ENCODE data around the gene TACC3.

The TACC3 gene

DNA sequence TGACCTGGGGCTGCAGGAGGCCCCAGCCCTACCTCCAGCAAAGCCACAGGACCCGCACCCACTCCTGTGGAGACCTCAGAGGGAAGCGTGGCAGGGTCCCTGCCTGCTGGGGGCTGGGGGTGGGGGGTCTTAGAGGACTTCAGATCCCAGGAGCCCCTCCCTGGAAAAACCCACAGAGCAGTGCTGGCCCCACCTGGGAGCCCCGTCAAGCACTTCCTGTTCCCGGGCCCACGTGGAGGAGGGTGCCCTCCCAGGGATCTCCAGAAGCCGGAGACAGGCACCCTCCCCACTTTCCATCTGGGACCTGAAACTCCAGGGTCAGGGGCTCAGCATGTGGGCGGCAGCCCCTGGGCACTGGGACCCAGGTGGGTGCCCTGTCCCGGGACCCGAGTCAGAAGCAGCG, 32.0 kb downstream of the TACC3 start:
- no peaks in the 10 kb centered on the region for H3K9me3 ChIP-seq (ENCODE audit: control extremely low read depth in 1 of 5, control insufficient read depth in 4 of 5, insufficient read depth in 2 of 5, low read depth in 1 of 5, low read length in 4 of 5)
- no peak overlapping the region for H3K27ac ChIP-seq (ENCODE audit: insufficient read depth in 1 of 2, low read depth in 1 of 2, low read length in 2 of 2, poor library complexity in 1 of 2, severe bottlenecking in 2 of 2)
- no peak overlapping the region for H3K4me3 ChIP-seq (ENCODE audit: control insufficient read depth in 1 of 7, extremely low read depth in 1 of 7, insufficient read depth in 4 of 7, low read depth in 2 of 7, low read length in 6 of 7)
- H3K4me1 ChIP-seq (ENCODE audit: control extremely low read depth in 1 of 4, control insufficient read depth in 4 of 4, insufficient read depth in 4 of 4, low read length in 3 of 4), result peaks cover 0 to 69% (median 60%) of the 10 kb centered on the region in 4 experiments
- no peaks in the 10 kb centered on the region for H3K27me3 ChIP-seq (replicated peaks in 2 of 5; ENCODE audit: control insufficient read depth in 4 of 5, insufficient read depth in 5 of 5, low read length in 4 of 5)
- CTCF ChIA-PET, result interaction anchor here (0.8 to 3.2 kb wide), 2 partner anchors 56 to 152 kb away, joined by 3 to 23 read pairs; no protein-coding TSS in a partner anchor
- POLR2A ChIA-PET, result no interaction called here
- DNase-seq, result no peak
- no peaks in the 10 kb centered on the region for H3K36me3 ChIP-seq (ENCODE audit: control insufficient read depth in 4 of 4, insufficient read depth in 4 of 4, low read length in 3 of 4)
- 59% methylated on average over 7 of the region's 10 CpGs for WGBS (ENCODE audit: insufficient coverage)

DNA sequence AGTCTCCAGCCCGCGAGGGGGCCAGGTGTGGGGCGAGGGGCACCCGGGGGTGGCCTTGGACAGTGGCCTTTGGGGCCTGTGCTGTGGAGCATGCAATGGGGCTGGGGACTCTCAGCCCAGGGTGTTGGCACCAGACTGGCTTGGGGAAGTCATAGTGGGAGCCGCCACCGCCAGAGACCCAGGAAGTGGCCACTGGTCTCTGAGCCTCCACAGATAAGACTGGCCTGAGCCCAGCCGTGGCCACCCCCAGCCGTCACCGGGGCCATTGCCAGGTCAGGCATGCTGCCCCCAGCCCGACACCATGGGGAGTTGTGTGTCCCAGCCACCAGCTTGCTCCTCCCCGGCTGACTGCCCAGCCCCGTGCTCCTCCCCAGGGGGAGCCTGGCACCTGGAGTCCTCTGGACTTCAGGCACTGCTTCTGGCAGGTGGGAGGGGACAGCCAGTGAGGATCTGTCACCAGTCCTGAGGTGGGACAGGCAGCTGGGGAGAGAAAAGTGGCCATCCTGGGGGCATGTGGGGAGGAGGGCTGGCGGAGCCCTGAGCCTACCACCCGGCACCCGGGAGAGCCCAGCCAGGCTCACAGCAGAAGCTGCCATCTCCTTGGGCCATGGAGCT, 32.5 kb downstream of the TACC3 start:
- Histone ChIP-seq H3K4me3 (ENCODE audit: control insufficient read depth in 1 of 7, extremely low read depth in 1 of 7, insufficient read depth in 4 of 7, low read depth in 2 of 7, low read length in 6 of 7) (no peak overlapping the region), H3K9me3 (ENCODE audit: control extremely low read depth in 1 of 5, control insufficient read depth in 4 of 5, insufficient read depth in 2 of 5, low read depth in 1 of 5, low read length in 4 of 5) (no peaks in the 10 kb centered on the region), H3K27me3 (replicated peaks in 2 of 5; ENCODE audit: control insufficient read depth in 4 of 5, insufficient read depth in 5 of 5, low read length in 4 of 5) (no peaks in the 10 kb centered on the region), H3K36me3 (ENCODE audit: control insufficient read depth in 4 of 4, insufficient read depth in 4 of 4, low read length in 3 of 4) (no peaks in the 10 kb centered on the region), H3K4me1 (ENCODE audit: control extremely low read depth in 1 of 4, control insufficient read depth in 4 of 4, insufficient read depth in 4 of 4, low read length in 3 of 4) (peaks cover 0 to 66% (median 58%) of the 10 kb centered on the region in 4 experiments), H3K27ac (ENCODE audit: insufficient read depth in 1 of 2, low read depth in 1 of 2, low read length in 2 of 2, poor library complexity in 1 of 2, severe bottlenecking in 2 of 2) (no peak overlapping the region)
- CTCF ChIA-PET, result interaction anchor here (1.6 to 3.2 kb wide), 2 partner anchors 33 to 56 kb away, joined by 3 to 23 read pairs; no protein-coding TSS in a partner anchor
- DNase-seq, result no peak
- POLR2A ChIA-PET, result no interaction called here
- WGBS (ENCODE audit: insufficient coverage), result 93% methylated on average over 15 of the region's 15 CpGs

DNA sequence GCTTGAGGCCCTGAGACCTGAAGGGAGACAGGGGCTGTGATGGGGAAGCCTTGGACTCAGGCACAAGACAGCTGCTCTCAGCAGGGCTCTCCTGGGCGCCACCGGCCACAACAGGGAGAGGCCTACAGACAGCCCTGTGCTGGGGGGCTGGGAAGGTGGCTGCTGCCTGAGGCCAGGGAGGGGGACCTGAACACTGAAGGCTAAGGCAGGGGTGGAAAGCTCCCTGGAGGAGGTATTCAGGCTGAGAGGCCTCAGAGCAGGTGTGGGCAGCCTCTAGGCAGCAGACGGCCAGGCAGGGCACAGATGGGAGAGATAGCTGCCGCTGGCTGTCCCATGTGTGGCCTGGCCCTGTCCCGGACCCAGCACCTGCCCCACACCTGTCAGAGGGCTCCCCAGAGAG, 33.0 kb downstream of the TACC3 start:
- WGBS (ENCODE audit: insufficient coverage), result 84% methylated on average over 5 of the region's 5 CpGs
- CTCF ChIA-PET, result interaction anchor here (1.4 to 3.2 kb wide), 5 partner anchors 9 to 145 kb away, joined by 3 to 23 read pairs (median 8); no protein-coding TSS in a partner anchor
- H3K27me3 ChIP-seq (replicated peaks in 2 of 5; ENCODE audit: control insufficient read depth in 4 of 5, insufficient read depth in 5 of 5, low read length in 4 of 5), result no peaks in the 10 kb centered on the region
- H3K27ac ChIP-seq (ENCODE audit: insufficient read depth in 1 of 2, low read depth in 1 of 2, low read length in 2 of 2, poor library complexity in 1 of 2, severe bottlenecking in 2 of 2), result no peak overlapping the region
- POLR2A ChIA-PET, result no interaction called here
- peaks cover 0 to 65% (median 58%) of the 10 kb centered on the region in 4 experiments for H3K4me1 ChIP-seq (ENCODE audit: control extremely low read depth in 1 of 4, control insufficient read depth in 4 of 4, insufficient read depth in 4 of 4, low read length in 3 of 4)
- no peaks in the 10 kb centered on the region for H3K9me3 ChIP-seq (ENCODE audit: control extremely low read depth in 1 of 5, control insufficient read depth in 4 of 5, insufficient read depth in 2 of 5, low read depth in 1 of 5, low read length in 4 of 5)
- no peaks in the 10 kb centered on the region for H3K36me3 ChIP-seq (ENCODE audit: control insufficient read depth in 4 of 4, insufficient read depth in 4 of 4, low read length in 3 of 4)
- no peak for DNase-seq
- no peak overlapping the region for H3K4me3 ChIP-seq (ENCODE audit: control insufficient read depth in 1 of 7, extremely low read depth in 1 of 7, insufficient read depth in 4 of 7, low read depth in 2 of 7, low read length in 6 of 7)

DNA sequence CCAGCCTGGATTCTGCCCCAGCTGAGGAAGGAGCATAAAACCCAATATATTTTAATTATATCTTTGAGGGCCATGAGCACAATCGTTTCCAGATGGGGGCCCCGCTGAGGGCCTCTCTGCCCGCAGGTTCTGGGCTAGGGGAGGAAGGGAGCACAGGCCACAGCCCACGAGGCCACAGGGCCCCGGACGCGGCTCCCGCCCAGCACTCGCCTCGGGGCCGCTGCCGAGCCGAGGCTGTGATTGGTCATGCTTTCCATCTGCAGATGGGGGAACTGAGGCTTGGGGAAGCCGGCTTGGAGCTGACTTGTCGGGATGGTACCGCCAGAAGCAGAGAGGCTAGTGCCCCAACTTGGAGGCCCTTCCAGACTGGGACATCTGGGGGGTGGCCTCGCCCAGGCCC, 34.0 kb downstream of the TACC3 start:
- no peak for DNase-seq
- H3K36me3 ChIP-seq (ENCODE audit: control insufficient read depth in 4 of 4, insufficient read depth in 4 of 4, low read length in 3 of 4), result no peaks in the 10 kb centered on the region
- H3K9me3 ChIP-seq (ENCODE audit: control extremely low read depth in 1 of 5, control insufficient read depth in 4 of 5, insufficient read depth in 2 of 5, low read depth in 1 of 5, low read length in 4 of 5), result no peaks in the 10 kb centered on the region
- no peak overlapping the region for H3K27ac ChIP-seq (ENCODE audit: insufficient read depth in 1 of 2, low read depth in 1 of 2, low read length in 2 of 2, poor library complexity in 1 of 2, severe bottlenecking in 2 of 2)
- POLR2A ChIA-PET, result no interaction called here
- no peaks in the 10 kb centered on the region for H3K27me3 ChIP-seq (replicated peaks in 2 of 5; ENCODE audit: control insufficient read depth in 4 of 5, insufficient read depth in 5 of 5, low read length in 4 of 5)
- H3K4me3 ChIP-seq (ENCODE audit: control insufficient read depth in 1 of 7, extremely low read depth in 1 of 7, insufficient read depth in 4 of 7, low read depth in 2 of 7, low read length in 6 of 7), result no peak overlapping the region
- CTCF ChIA-PET, result interaction anchor here (1.4 to 3.2 kb wide), 5 partner anchors 10 to 144 kb away, joined by 3 to 23 read pairs (median 8); no protein-coding TSS in a partner anchor
- H3K4me1 ChIP-seq (ENCODE audit: control extremely low read depth in 1 of 4, control insufficient read depth in 4 of 4, insufficient read depth in 4 of 4, low read length in 3 of 4), result peaks cover 0 to 71% (median 65%) of the 10 kb centered on the region in 4 experiments
- 81% methylated on average over 14 of the region's 17 CpGs for WGBS (ENCODE audit: insufficient coverage)

DNA sequence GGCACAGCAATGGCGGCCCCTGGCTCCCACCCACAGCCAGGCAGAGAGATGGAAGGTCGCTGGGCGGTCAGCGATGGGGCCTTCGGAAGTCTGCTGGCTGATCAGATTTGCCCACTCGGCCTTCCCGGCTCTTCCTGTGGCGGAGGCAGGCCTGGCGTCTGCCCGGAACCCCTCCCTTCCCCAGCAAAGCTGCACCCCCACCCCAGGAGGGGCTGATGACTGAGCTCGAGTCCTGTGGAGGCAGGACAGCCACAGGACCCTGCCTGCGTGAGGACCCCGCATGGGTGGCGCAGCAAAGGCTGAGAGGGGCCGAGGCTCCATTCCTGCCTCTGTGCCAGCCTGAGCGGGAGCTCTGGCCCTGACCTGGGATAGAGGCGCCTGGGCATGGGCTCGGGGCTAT, 34.8 kb downstream of the TACC3 start:
- DNase-seq, result no peak
- Histone ChIP-seq H3K4me3 (ENCODE audit: control insufficient read depth in 1 of 7, extremely low read depth in 1 of 7, insufficient read depth in 4 of 7, low read depth in 2 of 7, low read length in 6 of 7) (no peak overlapping the region), H3K27ac (ENCODE audit: insufficient read depth in 1 of 2, low read depth in 1 of 2, low read length in 2 of 2, poor library complexity in 1 of 2, severe bottlenecking in 2 of 2) (no peak overlapping the region), H3K36me3 (ENCODE audit: control insufficient read depth in 4 of 4, insufficient read depth in 4 of 4, low read length in 3 of 4) (no peaks in the 10 kb centered on the region), H3K9me3 (ENCODE audit: control extremely low read depth in 1 of 5, control insufficient read depth in 4 of 5, insufficient read depth in 2 of 5, low read depth in 1 of 5, low read length in 4 of 5) (no peaks in the 10 kb centered on the region), H3K4me1 (ENCODE audit: control extremely low read depth in 1 of 4, control insufficient read depth in 4 of 4, insufficient read depth in 4 of 4, low read length in 3 of 4) (peaks cover 0 to 73% (median 64%) of the 10 kb centered on the region in 4 experiments), H3K27me3 (replicated peaks in 2 of 5; ENCODE audit: control insufficient read depth in 4 of 5, insufficient read depth in 5 of 5, low read length in 4 of 5) (no peaks in the 10 kb centered on the region)
- 71% methylated on average over 9 of the region's 18 CpGs for WGBS (ENCODE audit: insufficient coverage)
- POLR2A ChIA-PET, result no interaction called here
- CTCF ChIA-PET, result interaction anchor here (0.6 to 3.2 kb wide), 6 partner anchors 8 to 85 kb away, joined by 3 to 23 read pairs (median 8); no protein-coding TSS in a partner anchor

DNA sequence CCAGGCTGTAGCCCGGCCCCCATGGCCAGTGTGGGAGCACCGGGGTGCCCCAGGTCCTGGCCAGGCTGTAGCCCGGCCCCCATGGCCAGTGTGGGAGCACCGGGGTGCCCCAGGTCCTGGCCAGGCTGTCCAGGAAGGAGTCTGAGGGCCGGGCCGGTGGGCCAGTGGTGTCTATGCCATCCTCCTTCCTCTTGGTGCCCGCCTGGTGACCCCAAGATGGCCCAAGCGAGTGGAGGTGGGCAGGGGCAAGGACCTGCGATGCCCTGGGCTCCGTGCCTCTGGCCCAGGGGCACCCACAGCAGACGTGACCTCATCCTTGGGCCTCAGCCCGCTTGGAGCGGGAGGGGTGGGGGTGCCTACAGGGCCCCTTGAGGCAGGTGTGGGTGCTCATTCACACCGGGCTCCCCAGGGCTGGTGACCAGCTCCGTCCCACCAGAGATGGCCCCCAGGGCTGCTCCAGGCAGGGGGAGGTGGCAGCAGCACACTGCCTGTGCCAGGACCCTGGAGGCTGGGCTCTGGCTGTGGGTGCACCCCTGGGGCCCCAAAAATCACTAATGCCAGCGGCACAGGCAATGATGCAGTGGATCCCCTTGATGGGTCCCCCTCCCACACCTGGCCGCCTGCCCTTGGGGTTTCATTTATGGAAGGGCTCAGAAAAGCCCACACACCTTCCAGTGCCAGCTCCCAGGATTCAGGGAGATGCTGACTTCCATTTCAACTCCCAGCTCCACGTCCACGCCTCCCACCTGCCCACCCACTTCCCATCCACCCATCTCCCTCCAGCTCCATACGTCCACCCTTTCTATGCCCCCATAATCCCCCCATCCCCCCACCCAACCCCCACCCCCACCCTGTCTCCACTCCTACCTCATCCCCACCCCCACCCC, 35.8 kb downstream of the TACC3 start:
- no peak for DNase-seq
- CTCF ChIA-PET, result interaction anchor here (0.6 to 3.7 kb wide), 6 partner anchors 8 to 86 kb away, joined by 3 to 18 read pairs (median 3); no protein-coding TSS in a partner anchor
- H3K9me3 ChIP-seq (ENCODE audit: control extremely low read depth in 1 of 5, control insufficient read depth in 4 of 5, insufficient read depth in 2 of 5, low read depth in 1 of 5, low read length in 4 of 5), result no peaks in the 10 kb centered on the region
- 89% methylated on average over 15 of the region's 20 CpGs for WGBS (ENCODE audit: insufficient coverage)
- no peak overlapping the region for H3K27ac ChIP-seq (ENCODE audit: insufficient read depth in 1 of 2, low read depth in 1 of 2, low read length in 2 of 2, poor library complexity in 1 of 2, severe bottlenecking in 2 of 2)
- H3K36me3 ChIP-seq (ENCODE audit: control insufficient read depth in 4 of 4, insufficient read depth in 4 of 4, low read length in 3 of 4), result no peaks in the 10 kb centered on the region
- H3K27me3 ChIP-seq (replicated peaks in 2 of 5; ENCODE audit: control insufficient read depth in 4 of 5, insufficient read depth in 5 of 5, low read length in 4 of 5), result no peaks in the 10 kb centered on the region
- POLR2A ChIA-PET, result no interaction called here
- H3K4me1 ChIP-seq (ENCODE audit: control extremely low read depth in 1 of 4, control insufficient read depth in 4 of 4, insufficient read depth in 4 of 4, low read length in 3 of 4), result peaks cover 0 to 63% (median 53%) of the 10 kb centered on the region in 4 experiments
- H3K4me3 ChIP-seq (ENCODE audit: control insufficient read depth in 1 of 7, extremely low read depth in 1 of 7, insufficient read depth in 4 of 7, low read depth in 2 of 7, low read length in 6 of 7), result no peak overlapping the region

DNA sequence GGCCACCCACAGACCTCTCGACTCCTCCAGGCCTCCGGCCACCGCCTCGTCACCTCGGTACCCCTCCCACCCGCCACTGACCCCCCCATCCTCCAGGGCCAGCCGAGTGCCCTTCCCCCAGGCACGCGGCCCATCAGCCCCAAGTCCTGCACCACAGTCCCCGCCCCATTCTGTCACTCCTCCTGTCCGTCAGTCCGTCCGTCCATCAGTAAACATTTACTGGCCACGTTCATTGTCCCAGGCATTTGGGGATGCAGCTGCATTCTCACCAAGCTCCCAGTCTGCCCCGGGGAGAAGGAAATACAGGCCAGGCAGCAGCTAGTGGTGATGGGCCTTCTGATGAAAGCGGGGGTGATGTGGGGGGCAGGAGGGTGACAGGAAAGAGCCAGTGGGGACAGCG, 36.5 kb downstream of the TACC3 start:
- Histone ChIP-seq H3K27me3 (replicated peaks in 2 of 5; ENCODE audit: control insufficient read depth in 4 of 5, insufficient read depth in 5 of 5, low read length in 4 of 5) (no peaks in the 10 kb centered on the region), H3K4me3 (ENCODE audit: control insufficient read depth in 1 of 7, extremely low read depth in 1 of 7, insufficient read depth in 4 of 7, low read depth in 2 of 7, low read length in 6 of 7) (no peak overlapping the region), H3K27ac (ENCODE audit: insufficient read depth in 1 of 2, low read depth in 1 of 2, low read length in 2 of 2, poor library complexity in 1 of 2, severe bottlenecking in 2 of 2) (no peak overlapping the region), H3K9me3 (ENCODE audit: control extremely low read depth in 1 of 5, control insufficient read depth in 4 of 5, insufficient read depth in 2 of 5, low read depth in 1 of 5, low read length in 4 of 5) (no peaks in the 10 kb centered on the region), H3K36me3 (ENCODE audit: control insufficient read depth in 4 of 4, insufficient read depth in 4 of 4, low read length in 3 of 4) (no peaks in the 10 kb centered on the region), H3K4me1 (ENCODE audit: control extremely low read depth in 1 of 4, control insufficient read depth in 4 of 4, insufficient read depth in 4 of 4, low read length in 3 of 4) (peaks cover 0 to 56% (median 47%) of the 10 kb centered on the region in 4 experiments)
- ChIA-PET POLR2A (no interaction called here), CTCF (interaction anchor here (1.1 to 3.7 kb wide), 5 partner anchors 10 to 51 kb away, joined by 3 to 18 read pairs (median 4); no protein-coding TSS in a partner anchor)
- 93% methylated on average over 11 of the region's 17 CpGs for WGBS (ENCODE audit: insufficient coverage)
- DNase-seq, result no peak
